Measurements from ENCODE around the gene SP9. TPM values are rescaled to one million over a fixed set of nuclear protein-coding genes. Genes with fewer than 3 reads are reported as not detected.

SP9 gene
- total RNA-seq, 4 donors from 2014 or later = not detected

DNA sequence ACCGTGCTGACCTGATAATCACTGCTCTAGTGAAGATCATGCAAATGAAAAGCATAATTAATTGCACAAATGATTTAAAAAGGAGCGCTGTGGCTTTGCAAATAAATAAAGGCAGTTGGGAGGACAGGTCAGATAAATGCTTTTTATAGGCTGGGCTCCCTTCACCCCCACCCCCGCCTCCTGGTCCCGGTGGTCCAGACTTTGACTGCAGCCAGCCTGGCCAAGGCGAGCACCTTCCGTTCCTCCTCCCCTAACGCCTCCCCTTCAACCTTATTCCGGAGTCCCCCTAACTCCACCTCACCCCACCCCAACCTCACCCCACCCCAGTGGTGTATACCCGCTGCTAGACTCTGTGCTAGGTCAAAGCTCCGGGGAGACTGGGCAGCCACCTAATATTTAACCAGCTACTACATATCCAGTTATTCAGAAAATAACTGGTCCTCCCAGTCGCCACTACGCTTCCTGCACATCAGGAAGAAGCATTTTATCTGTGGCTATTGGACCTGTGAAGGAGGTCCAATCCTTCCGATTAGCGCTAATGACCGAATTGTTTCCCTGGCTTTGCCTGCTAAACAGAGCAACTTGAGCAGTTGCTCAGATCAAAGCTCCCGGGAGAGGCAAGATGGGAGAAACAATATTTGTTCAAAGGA lies 3.7 kb upstream of the SP9 start:
- intact Hi-C loops (cut with DNase I) = no loop called here
- no peak for DNase-seq
- H3K9me3 ChIP-seq = no peaks in the 10 kb centered on the region
- no peaks in the 10 kb centered on the region for H3K36me3 ChIP-seq
- 21 to 23% methylated on average over 14 to 16 of the region's 16 CpGs for WGBS, 2 donors
- H3K27me3 ChIP-seq = peaks cover 47 to 100% (median 86%) of the 10 kb centered on the region in 4 donors
- TF ChIP-seq POLR2A (IDR thresholded peaks at IDR 0.05) = no peak
- TF ChIP-seq CTCF (IDR thresholded peaks at IDR 0.05) = no peak
- H3K4me3 ChIP-seq = no peak overlapping the region
- H3K27ac ChIP-seq = no peak overlapping the region
- peaks cover 40 to 72% (median 57%) of the 10 kb centered on the region in 3 donors for H3K4me1 ChIP-seq

- intact Hi-C loops (cut with DNase I) = no loop called here
- H3K9me3 ChIP-seq = no peaks in the 10 kb centered on the region
- 23 to 24% methylated on average over 11 of the region's 11 CpGs for WGBS, 2 donors
- H3K36me3 ChIP-seq = no peaks in the 10 kb centered on the region
- H3K4me3 ChIP-seq = no peak overlapping the region
- no peak for TF ChIP-seq POLR2A (IDR thresholded peaks at IDR 0.05)
- no peak for TF ChIP-seq CTCF (IDR thresholded peaks at IDR 0.05)
- H3K4me1 ChIP-seq = peaks cover 40 to 72% (median 57%) of the 10 kb centered on the region in 3 donors
- no peak overlapping the region for H3K27ac ChIP-seq
- no peak for DNase-seq
- H3K27me3 ChIP-seq = peaks cover 53 to 100% (median 85%) of the 10 kb centered on the region in 4 donors
Observed at GRCh38 chr2:174331595-174332216, 3.0 kb upstream of the SP9 start.

DNA sequence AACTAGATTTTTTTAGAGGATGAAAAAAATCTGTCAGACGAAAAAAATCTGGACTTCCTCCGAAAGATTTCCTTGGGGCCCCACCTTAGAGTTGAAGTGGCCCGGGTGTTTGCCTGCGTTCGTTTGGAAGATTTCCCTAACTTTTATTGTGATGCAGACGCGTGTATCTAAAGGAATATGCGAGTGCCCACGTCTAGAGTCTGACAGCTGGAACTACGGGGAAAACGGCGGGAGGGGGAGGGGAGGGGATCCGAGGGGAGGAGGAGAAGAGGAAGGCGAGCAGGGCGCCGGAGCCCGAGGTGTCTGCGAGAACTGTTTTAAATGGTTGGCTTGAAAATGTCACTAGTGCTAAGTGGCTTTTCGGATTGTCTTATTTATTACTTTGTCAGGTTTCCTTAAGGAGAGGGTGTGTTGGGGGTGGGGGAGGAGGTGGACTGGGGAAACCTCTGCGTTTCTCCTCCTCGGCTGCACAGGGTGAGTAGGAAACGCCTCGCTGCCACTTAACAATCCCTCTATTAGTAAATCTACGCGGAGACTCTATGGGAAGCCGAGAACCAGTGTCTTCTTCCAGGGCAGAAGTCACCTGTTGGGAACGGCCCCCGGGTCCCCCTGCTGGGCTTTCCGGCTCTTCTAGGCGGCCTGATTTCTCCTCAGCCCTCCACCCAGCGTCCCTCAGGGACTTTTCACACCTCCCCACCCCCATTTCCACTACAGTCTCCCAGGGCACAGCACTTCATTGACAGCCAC lies 2.4 kb upstream of the SP9 start:
- WGBS, 2 donors = 12 to 17% methylated on average over 27 to 29 of the region's 31 CpGs
- Histone ChIP-seq H3K9me3 (no peaks in the 10 kb centered on the region), H3K27me3 (peaks cover 48 to 100% (median 79%) of the 10 kb centered on the region in 4 donors), H3K4me1 (peaks cover 39 to 72% (median 53%) of the 10 kb centered on the region in 3 donors), H3K27ac (no peak overlapping the region), H3K36me3 (no peaks in the 10 kb centered on the region), H3K4me3 (no peak overlapping the region)
- TF ChIP-seq CTCF (IDR thresholded peaks at IDR 0.05) (no peak), POLR2A (IDR thresholded peaks at IDR 0.05) (no peak)
- intact Hi-C loops (cut with DNase I) = no loop called here
- DNase-seq = no peak

DNA sequence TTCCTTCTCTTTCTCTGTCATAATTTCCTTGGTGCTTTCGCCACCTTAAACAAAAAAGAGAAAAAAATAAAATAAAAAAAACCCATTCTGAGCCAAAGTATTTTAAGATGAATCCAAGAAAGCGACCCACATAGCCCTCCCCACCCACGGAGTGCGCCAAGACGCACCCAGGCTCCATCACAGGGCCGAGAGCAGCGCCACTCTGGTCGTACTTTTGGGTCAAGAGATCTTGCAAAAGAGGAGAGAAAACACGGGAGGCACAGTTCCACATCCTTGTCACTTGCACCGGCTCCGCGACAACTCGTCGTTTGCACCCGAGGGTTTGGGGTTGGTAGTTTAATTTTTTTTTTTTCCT lies 1.8 kb upstream of the SP9 start:
- H3K4me3 ChIP-seq = no peak overlapping the region
- no peak for DNase-seq
- intact Hi-C loops (cut with DNase I) = no loop called here
- 10 to 16% methylated on average over 14 of the region's 15 CpGs for WGBS, 2 donors
- no peak overlapping the region for H3K27ac ChIP-seq
- peaks cover 39 to 72% (median 48%) of the 10 kb centered on the region in 3 donors for H3K4me1 ChIP-seq
- H3K27me3 ChIP-seq = peaks cover 48 to 100% (median 79%) of the 10 kb centered on the region in 4 donors
- no peaks in the 10 kb centered on the region for H3K9me3 ChIP-seq
- H3K36me3 ChIP-seq = no peaks in the 10 kb centered on the region
- TF ChIP-seq CTCF (IDR thresholded peaks at IDR 0.05) (no peak), POLR2A (IDR thresholded peaks at IDR 0.05) (no peak)

Data from esophagus squamous epithelium (tissue), 5 donors.